GM12873 (cell line): ENCODE measurements around the gene UBE2R2.

Experiments
- CTCF ChIP-seq: IDR thresholded peaks from 2 replicates; pipeline ENCODE4 v1.5.1; 2012; ENCODE audit warnings: low read depth, mild to moderate bottlenecking, moderate library complexity, low read length, control low read depth; ENCODE audit not compliant: insufficient read depth; ENCODE audit errors: missing control alignments

The UBE2R2 gene

DNA sequence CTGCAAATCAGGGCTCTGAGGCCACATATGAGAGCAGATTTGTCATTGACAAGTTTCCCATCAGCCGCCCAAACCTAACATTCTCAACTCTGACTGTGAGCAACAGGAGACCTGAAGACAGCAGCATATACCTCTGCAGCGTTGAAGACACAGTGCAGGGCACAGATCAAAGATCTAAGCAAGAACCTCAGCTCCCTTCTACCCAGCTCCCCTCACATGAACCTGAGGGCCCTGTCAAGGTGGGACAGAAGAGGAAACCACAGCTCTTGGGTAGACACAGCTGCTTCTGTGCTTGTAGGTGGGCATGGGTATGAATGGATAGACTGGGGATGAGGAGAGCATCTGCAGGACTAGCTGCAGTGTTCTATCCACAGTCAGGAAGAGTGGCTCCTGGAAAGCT lies 30.3 kb upstream of the UBE2R2 start:
- TF ChIP-seq CTCF = no peak

- TF ChIP-seq CTCF = peak; percentile 26
Observed at GRCh38 chr9:33787839-33788238, 29.1 kb upstream of the UBE2R2 start.

- TF ChIP-seq CTCF = no peak
Observed at GRCh38 chr9:33791117-33791516, 25.8 kb upstream of the UBE2R2 start.

DNA sequence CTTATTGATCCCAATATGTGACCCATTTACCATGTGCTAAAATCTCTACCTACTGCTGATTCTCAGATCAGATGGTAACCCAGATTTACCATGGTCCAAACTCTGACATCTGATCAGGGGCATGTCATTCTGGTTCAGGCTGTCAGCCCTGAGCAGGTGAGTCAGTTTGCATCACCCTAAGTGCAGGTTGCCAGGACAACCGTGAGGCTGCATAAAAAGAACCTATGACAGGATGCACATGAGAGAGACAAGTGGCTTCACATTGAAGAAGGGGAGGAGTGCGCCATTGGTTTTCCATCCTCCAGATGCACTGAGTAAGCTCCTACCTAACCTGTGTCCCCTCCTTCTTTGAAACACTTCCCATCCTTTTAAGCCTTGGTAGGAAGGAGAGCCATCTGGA lies 22.4 kb upstream of the UBE2R2 start:
- no peak for TF ChIP-seq CTCF

DNA sequence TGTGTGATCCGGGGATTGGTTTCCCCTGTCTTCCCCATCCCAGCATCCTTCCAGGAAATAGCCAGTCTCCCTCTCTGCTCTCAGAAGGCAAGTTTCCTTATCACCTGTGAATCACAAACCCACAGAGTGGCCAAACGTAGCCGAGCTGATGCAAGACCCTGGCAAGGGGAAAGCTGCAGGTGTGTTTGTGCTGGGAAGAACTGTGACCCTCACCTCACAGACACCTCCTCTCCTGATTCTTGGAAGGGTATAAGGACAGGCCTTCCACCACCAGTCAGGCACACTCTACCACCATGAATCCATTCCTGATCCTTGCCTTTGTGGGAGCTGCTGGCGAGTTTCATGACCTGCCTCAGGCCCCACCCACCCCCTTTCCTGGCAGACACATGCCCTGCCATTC lies 21.7 kb upstream of the UBE2R2 start, which contains the start of gene PRSS3:
Gene PRSS3, plus strand, starts transcription at position 281 of the 400 bp plus-strand sequence. Its CDS starts 13 bp downstream, at position 294.
- no peak for TF ChIP-seq CTCF

- no peak for TF ChIP-seq CTCF
Observed at GRCh38 chr9:33795819-33796218, 21.1 kb upstream of the UBE2R2 start.

GRCh38 chr9:33797837-33798236 lies 19.1 kb upstream of the UBE2R2 start:
- no peak for TF ChIP-seq CTCF
